ENCODE results near the gene CAMSAP2.

Gene CAMSAP2

GRCh38 chr1:200890818-200891773, 152.4 kb downstream of the CAMSAP2 start (continued):
- TF ChIP-seq ZBTB1 (tag by site-specific recombination; IDR thresholded peaks at IDR 0.05) (no peak), ZNF19 (tag by site-specific recombination; IDR thresholded peaks at IDR 0.05; ENCODE audit: low read depth) (no peak), ZNF623 (tag by site-specific recombination; IDR thresholded peaks at IDR 0.05) (no peak), EGR2 (tag by site-specific recombination; IDR thresholded peaks at IDR 0.05; ENCODE audit: low read depth) (no peak), ZNF530 (tag by site-specific recombination; IDR thresholded peaks at IDR 0.05; ENCODE audit: low read depth) (no peak), KLF10 (tag by site-specific recombination; IDR thresholded peaks at IDR 0.05) (no peak), ZNF114 (tag by site-specific recombination; IDR thresholded peaks at IDR 0.05) (no peak), ZNF404 (tag by site-specific recombination; IDR thresholded peaks at IDR 0.05) (no peak), PATZ1 (tag by site-specific recombination; IDR thresholded peaks at IDR 0.05) (peak; percentile 50), PRDM6 (tag by site-specific recombination; IDR thresholded peaks at IDR 0.05) (no peak), INSM2 (tag by site-specific recombination; IDR thresholded peaks at IDR 0.05) (0 out of 2 replicates have a peak, but pooled peaks have one; percentile 13), REST (tag by site-specific recombination; IDR thresholded peaks at IDR 0.05) (no peak), ZNF16 (tag by site-specific recombination; IDR thresholded peaks at IDR 0.05; ENCODE audit: low read depth) (no peak), ZNF76 (tag by site-specific recombination; IDR thresholded peaks at IDR 0.05; ENCODE audit: borderline replicate concordance, low read depth) (peak; percentile 61; the same call in 1 of the 2 replicates), ZNF26 (tag by site-specific recombination; IDR thresholded peaks at IDR 0.05) (no peak), ZNF830 (tag by site-specific recombination; IDR thresholded peaks at IDR 0.05; ENCODE audit: low read depth) (no peak), OSR2 (tag by site-specific recombination; IDR thresholded peaks at IDR 0.05) (no peak), ZNF433 (tag by site-specific recombination; IDR thresholded peaks at IDR 0.05; ENCODE audit: low read depth) (no peak), ZNF148 (tag by site-specific recombination; IDR thresholded peaks at IDR 0.05; ENCODE audit: borderline replicate concordance) (no peak), YY2 (tag by site-specific recombination; IDR thresholded peaks at IDR 0.05) (0 out of 2 replicates have a peak, but pooled peaks have one; percentile 14), ZNF629 (tag by site-specific recombination; IDR thresholded peaks at IDR 0.05) (no peak), ZNF501 (tag by site-specific recombination; IDR thresholded peaks at IDR 0.05) (peak; percentile 32; the same call in 1 of the 2 replicates), ZNF366 (tag by site-specific recombination; conservative IDR thresholded peaks at IDR 0.05) (no peak; the same call in 1 of the 2 replicates), ZSCAN23 (tag by site-specific recombination; IDR thresholded peaks at IDR 0.05) (no peak), REPIN1 (tag by site-specific recombination; IDR thresholded peaks at IDR 0.05; ENCODE audit: low read depth) (no peak), ZNF510 (tag by site-specific recombination; IDR thresholded peaks at IDR 0.05; ENCODE audit: insufficient replicate concordance) (no peak)
